SH-SY5Y (cell line): ENCODE measurements around the gene OR4D6.

Source experiments
- GATA2 ChIP-seq: IDR thresholded peaks from 2 replicates; pipeline ENCODE4 v1.6.1; 2011; ENCODE audit warnings: mild to moderate bottlenecking, low read depth, low read length
- GATA3 ChIP-seq: IDR thresholded peaks from 2 replicates; pipeline ENCODE4 v1.6.1; 2011; ENCODE audit warnings: low read depth, mild to moderate bottlenecking, low read length, moderate library complexity

- TF ChIP-seq GATA2 (no peak), GATA3 (no peak)
Measured at GRCh38 chr11:59479906-59480305, 23.1 kb downstream of the OR4D6 start.
